K562 (cell line): ENCODE data around the gene CD55. TPM values are rescaled to one million over a fixed set of nuclear protein-coding genes. Genes with fewer than 3 reads are reported as not detected.

Experiments
- ATAC-seq: fragments of 200-7000 bp; cut with Tn5 transposase; 3 replicates; pipeline ENCODE4 v1.9.1; 2020; ENCODE audit warnings: moderate library complexity
- BruUV-seq: library from RNA; stranded (reverse); fragments of 400-500 nt; replicated peaks from 2 replicates; lab custom pipeline; 2021; lab: Mats Ljungman, UMichigan
- CTCF ChIA-PET: fragments of 300-600 bp; formaldehyde crosslinking; extraction: SDS; loops from one replicate; lab custom pipeline; 2021; ENCODE audit warnings: low intra/inter-chr PET ratio; lab: Yijun Ruan, JAX
- POLR2A ChIA-PET: fragments of 300-600, 350-650 bp; sonication (Branson Sonifier 250); formaldehyde crosslinking; extraction: SDS; loops from one replicate; lab custom pipeline; 2021; ENCODE audit warnings: antibody characterized with exemption, inconsistent platforms; lab: Yijun Ruan, JAX
- DNase-seq, 4 experiments: peaks; one replicate each; pipeline versions ENCODE4 v3.0.0 to v3.0.0-alpha.2; 2011 to 2018; ENCODE audit warnings: low spot score in 3 of 4, mixed read lengths in 3 of 4; ENCODE audit errors: extremely low read depth in 1 of 4
- FAIRE-seq: peaks from 2 replicates; lab custom pipeline; 2011; peaks lifted over from hg19 to GRCh38; lab: Jason Lieb, UNC
- H2AFZ ChIP-seq: 2 replicates; pipeline ENCODE4 v1.6.0; 2011; ENCODE audit warnings: low read depth, low read length, control low read depth, inconsistent platforms
- H3K27ac ChIP-seq: fragments of 200-600 bp; 3 replicates; pipeline ENCODE4 v1.8.0; 2011; ENCODE audit warnings: low read depth, mild to moderate bottlenecking, control low read depth, inconsistent platforms, low read length, moderate library complexity, mixed read lengths; ENCODE audit errors: extremely low read depth
- H3K27me3 ChIP-seq, 2 experiments: fragments of 300-600 bp in 1 of 2; 2 replicates in 1 of 2; 3 replicates in 1 of 2; pipeline versions ENCODE4 v1.6.0 to v1.8.0; 2011; ENCODE audit warnings: inconsistent platforms in 2 of 2, low read length in 2 of 2, mild to moderate bottlenecking in 1 of 2, mixed read lengths in 1 of 2, moderate library complexity in 1 of 2; ENCODE audit not compliant: control insufficient read depth in 2 of 2, insufficient read depth in 2 of 2
- H3K36me3 ChIP-seq: fragments of 300-600 bp; 3 replicates; pipeline ENCODE4 v1.8.0; 2011; ENCODE audit warnings: mild to moderate bottlenecking, low read length, inconsistent platforms; ENCODE audit not compliant: control insufficient read depth, insufficient read depth
- H3K4me1 ChIP-seq, 2 experiments: fragments of 200-600 bp in 1 of 2; replicated peaks in 1 of 2; 2 replicates in 1 of 2; 3 replicates in 1 of 2; pipeline versions ENCODE4 v1.5.1 to v1.8.0; 2011; ENCODE audit warnings: inconsistent platforms in 2 of 2, low read length in 2 of 2, mild to moderate bottlenecking in 1 of 2, mixed read lengths in 1 of 2, moderate library complexity in 1 of 2; ENCODE audit not compliant: control insufficient read depth in 2 of 2, insufficient read depth in 2 of 2
- H3K4me2 ChIP-seq: 2 replicates; pipeline ENCODE4 v1.6.1; 2011; ENCODE audit warnings: low read length, control low read depth, inconsistent platforms, mixed read lengths; ENCODE audit not compliant: insufficient read depth
- H3K4me3 ChIP-seq: fragments of 200-600 bp; sonication (generic), shearing (Covaris generic); 2 replicates; pipeline ENCODE4 v1.5.1; 2016; ENCODE audit warnings: control low read depth, inconsistent platforms
- H3K79me2 ChIP-seq: fragments of 200-600 bp; 3 replicates; pipeline ENCODE4 v1.8.0; 2011; ENCODE audit warnings: low read length, inconsistent platforms; ENCODE audit not compliant: control insufficient read depth, insufficient read depth
- H3K9ac ChIP-seq, 2 experiments: 2 replicates each; pipeline versions ENCODE4 v1.6.0 to v1.6.1; 2011; ENCODE audit warnings: low read depth in 2 of 2, low read length in 2 of 2, control low read depth in 1 of 2, inconsistent platforms in 1 of 2, mild to moderate bottlenecking in 1 of 2, mixed read lengths in 1 of 2; ENCODE audit not compliant: insufficient read depth in 1 of 2
- H3K9me1 ChIP-seq: one replicate; pipeline ENCODE4 v1.6.0; 2011; ENCODE audit warnings: inconsistent platforms, mild to moderate bottlenecking, low read length, moderate library complexity; ENCODE audit not compliant: control insufficient read depth, insufficient read depth
- H3K9me3 ChIP-seq: replicated peaks from 2 replicates; pipeline ENCODE4 v1.5.1; 2011; ENCODE audit warnings: low read depth, low read length, inconsistent platforms; ENCODE audit not compliant: control insufficient read depth, insufficient read depth
- H4K20me1 ChIP-seq: replicated peaks from 2 replicates; pipeline ENCODE4 v1.6.1; 2011; ENCODE audit warnings: low read length, inconsistent platforms, mixed read lengths; ENCODE audit not compliant: control insufficient read depth, insufficient read depth
- ATF7 ChIP-seq: fragments of 450-650 bp; IDR thresholded peaks from 2 replicates; pipeline ENCODE4 v1.7.1; 2014; ENCODE audit warnings: mild to moderate bottlenecking, moderate library complexity
- CHCHD3 ChIP-seq: fragments of 250-450 bp; sonication (Bioruptor Pico); IDR thresholded peaks from 2 replicates; pipeline ENCODE4 v2.1.2; 2022; ENCODE audit warnings: mild to moderate bottlenecking
- CSDE1 ChIP-seq, 2 experiments: fragments of 450-650 bp; IDR thresholded peaks; 2 replicates each; pipeline ENCODE4 v1.6.1; 2016; ENCODE audit warnings: mild to moderate bottlenecking in 1 of 2
- FOS ChIP-seq: IDR thresholded peaks from 3 replicates; pipeline ENCODE4 v1.6.1; 2011; ENCODE audit not compliant: insufficient read length; ENCODE audit errors: extremely low read depth
- ID3 ChIP-seq, 2 experiments: fragments of 250-450 bp in 1 of 2; fragments of 450-650 bp in 1 of 2; sonication (Bioruptor Pico) in 1 of 2; IDR thresholded peaks; 2 replicates each; pipeline versions ENCODE4 v1.6.1 to v1.8.0; 2016 to 2021; ENCODE audit warnings: mild to moderate bottlenecking in 2 of 2, moderate library complexity in 2 of 2, missing compliant biosample characterization in 1 of 2, missing genetic modification characterization in 1 of 2
- MAZ ChIP-seq, 2 experiments: fragments of 450-650 bp in 1 of 2; sonication (generic) in 1 of 2; formaldehyde crosslinking; IDR thresholded peaks in 1 of 2; conservative IDR thresholded peaks in 1 of 2; 2 replicates each; pipeline versions ENCODE4 v1.4.0 to v1.5.0; 2020; ENCODE audit warnings: mild to moderate bottlenecking in 1 of 2, missing genetic modification reagents in 1 of 2
- NFYB ChIP-seq: IDR thresholded peaks from 2 replicates; pipeline ENCODE4 v1.6.1; 2011; ENCODE audit warnings: mild to moderate bottlenecking, moderate library complexity; ENCODE audit not compliant: insufficient read length; ENCODE audit errors: extremely low read depth
- NKRF ChIP-seq: fragments of 450-650 bp; IDR thresholded peaks from 2 replicates; pipeline ENCODE4 v1.6.1; 2016; ENCODE audit warnings: borderline replicate concordance
- NUFIP1 ChIP-seq: fragments of 450-650 bp; IDR thresholded peaks from 2 replicates; pipeline ENCODE4 v1.6.1; 2018; ENCODE audit not compliant: partially characterized antibody
- SMAD1 ChIP-seq: fragments of 150-350 bp; IDR thresholded peaks from 2 replicates; pipeline ENCODE4 v1.6.1; 2014; ENCODE audit warnings: low read length, low read depth; ENCODE audit not compliant: partially characterized antibody
- SMC3 ChIP-seq: conservative IDR thresholded peaks from 2 replicates; pipeline ENCODE4 v1.6.1; 2011; ENCODE audit warnings: low read depth, low read length, improper control_type of control experiment; ENCODE audit not compliant: insufficient read depth
- SRSF9 ChIP-seq: fragments of 200-400 bp; formaldehyde crosslinking; IDR thresholded peaks from 2 replicates; pipeline ENCODE4 v1.6.1; 2017; ENCODE audit warnings: low read depth, low read length, borderline replicate concordance
- ZBTB17 ChIP-seq: fragments of 450-650 bp; formaldehyde crosslinking; IDR thresholded peaks from 2 replicates; pipeline ENCODE4 v1.4.0; 2020; ENCODE audit warnings: mild to moderate bottlenecking
- ZBTB26 ChIP-seq: fragments of 450-650 bp; formaldehyde crosslinking; IDR thresholded peaks from 2 replicates; pipeline ENCODE4 v1.4.0; 2022; ENCODE audit warnings: missing genetic modification characterization
- ZNF239 ChIP-seq: fragments of 250-450 bp; sonication (Bioruptor Pico); IDR thresholded peaks from 2 replicates; pipeline ENCODE4 v1.4.0; 2020; ENCODE audit warnings: mild to moderate bottlenecking
- WGBS: fragments of 100-300 bp; shearing (Covaris generic); methylation state at CpG from one replicate; pipeline ENCODE4 v1.1.6; 2016; ENCODE audit warnings: low coverage, mixed read lengths; ENCODE audit not compliant: insufficient coverage; ENCODE audit errors: missing lambda C conversion rate; 5-methylcytosine and 5-hydroxymethylcytosine counted together
- in situ Hi-C: fragments of 300-500 bp; cut with MboI; formaldehyde crosslinking; loops from 4 replicates; pipeline ENCODE4 v1.15.0; 2018; ENCODE audit warnings: inconsistent platforms, mixed read lengths
- intact Hi-C: fragments of 100-400 bp; cut with micrococcal nuclease; formaldehyde crosslinking; loops from 2 replicates; pipeline ENCODE4 v1.14.2; 2022
- polyA plus RNA-seq, 8 experiments: library from polyadenylated mRNA; depleted of rRNA in 4 of 8; stranded (reverse) in 5 of 8; unstranded in 3 of 8; fragments of >200 nt; fragmentation: Nextera tagmentation in 2 of 8; fragmentation: Illumina TruSeq in 1 of 8; extraction: Ambion mirVana in 2 of 8; extraction: Trizol in 1 of 8; gene quantifications; 2 replicates each; pipeline versions ENCODE4 v1.2.1 to v1.2.3, GENCODE V29; 2011 to 2014; ENCODE audit warnings: inconsistent platforms in 1 of 8, missing spikeins in 1 of 8
- total RNA-seq, 7 experiments: library from RNA; depleted of rRNA in 6 of 7; stranded (reverse); fragments of >200 nt in 6 of 7; fragmentation: Illumina TruSeq in 2 of 7; extraction: Trizol in 2 of 7; gene quantifications; 2 replicates each; pipeline versions ENCODE4 v1.2.1 to v1.2.3, GENCODE V29; 2011 to 2021; ENCODE audit warnings: low replicate concordance in 1 of 7

The CD55 gene
- total and polyA plus RNA-seq, 9 of the 15 experiments (the other 6 are each of a cell fraction or from before 2014, with no cell fraction given): 17.7 to 150 (median 97.0) TPM

GRCh38 chr1:207312604-207312920 lies 8.9 kb upstream of the CD55 start:
- Histone ChIP-seq H4K20me1 (no peaks in the 10 kb centered on the region), H3K79me2 (no peaks in the 10 kb centered on the region), H3K4me3 (no peak overlapping the region), H3K4me2 (no peak overlapping the region), H3K9me3 (no peaks in the 10 kb centered on the region), H3K27me3 (no peaks in the 10 kb centered on the region), H3K9ac (no peak overlapping the region), H2AFZ (no peak overlapping the region), H3K9me1 (peaks cover 2% of the 10 kb centered on the region), H3K36me3 (no peaks in the 10 kb centered on the region), H3K27ac (no peak overlapping the region), H3K4me1 (peaks cover 22 to 54% of the 10 kb centered on the region in 2 experiments)
- DNase-seq: no peak
- no peak for FAIRE-seq
- POLR2A ChIA-PET: interaction anchor here (1.3 to 2.6 kb wide), 2 partner anchors 9 to 11 kb away, joined by 3 to 22 read pairs; partner anchors contain the start of gene CD55
- intact Hi-C loops (no loop called here), in situ Hi-C loops (no loop called here)
- TF ChIP-seq ZBTB26 (CRISPR knock-in tag): no peak
- no peak for TF ChIP-seq ZBTB17 (CRISPR knock-in tag)
- TF ChIP-seq SMAD1: no peak
- TF ChIP-seq ATF7: no peak
- TF ChIP-seq SRSF9: no peak
- no peak for TF ChIP-seq NKRF
- TF ChIP-seq NFYB: no peak
- no peak for TF ChIP-seq ZNF239
- TF ChIP-seq MAZ (CRISPR knock-in tag; conservative IDR thresholded peaks at IDR 0.05 in 1 of 2, IDR thresholded peaks at IDR 0.05 in 1 of 2): no peak
- TF ChIP-seq CSDE1 (IDR thresholded peaks at IDR 0.05): no peak
- TF ChIP-seq ID3 (CRISPR knock-in tag; IDR thresholded peaks at IDR 0.05): no peak
- no peak for TF ChIP-seq ID3 (tag; IDR thresholded peaks at IDR 0.05)
- TF ChIP-seq FOS: no peak
- TF ChIP-seq CHCHD3: no peak
- no peak for TF ChIP-seq NUFIP1
- TF ChIP-seq SMC3: no peak
- no peak for ATAC-seq
- CTCF ChIA-PET: no interaction called here
- WGBS: 52% methylated on average over 1 of the region's 1 CpG
- no TSS peak for BruUV-seq
